H9 (cell line): ENCODE results near the gene EPOP. TPM values are rescaled to one million over a fixed set of nuclear protein-coding genes. Genes with fewer than 3 reads are reported as not detected.

Experiments
- DNase-seq: peaks from one replicate; pipeline ENCODE4 v3.0.0-alpha.2; 2017
- H2AFZ ChIP-seq: one replicate; pipeline ENCODE4 v1.6.1; 2013; ENCODE audit warnings: mild to moderate bottlenecking, low read length, control low read depth, moderate library complexity
- H2AK5ac ChIP-seq: 2 replicates; pipeline ENCODE4 v1.6.1; 2013; ENCODE audit warnings: low read length, control low read depth, mixed read lengths; ENCODE audit not compliant: insufficient read length
- H2BK120ac ChIP-seq: one replicate; pipeline ENCODE4 v1.6.1; 2013; ENCODE audit warnings: low read depth, mild to moderate bottlenecking, low read length, control low read depth, inconsistent platforms; ENCODE audit not compliant: poor library complexity, severe bottlenecking
- H2BK12ac ChIP-seq: 2 replicates; pipeline ENCODE4 v1.6.1; 2013; ENCODE audit warnings: low read length, control low read depth, mixed read lengths, low read depth; ENCODE audit not compliant: insufficient read length
- H2BK15ac ChIP-seq: 2 replicates; pipeline ENCODE4 v1.6.1; 2013; ENCODE audit warnings: low read depth, low read length, control low read depth
- H2BK20ac ChIP-seq: one replicate; pipeline ENCODE4 v1.6.1; 2013; ENCODE audit warnings: low read depth, mild to moderate bottlenecking, low read length, control low read depth, inconsistent platforms; ENCODE audit not compliant: poor library complexity, severe bottlenecking
- H2BK5ac ChIP-seq: 2 replicates; pipeline ENCODE4 v1.6.1; 2013; ENCODE audit warnings: low read length, control low read depth, mixed read lengths; ENCODE audit not compliant: insufficient read length
- H3K14ac ChIP-seq: 2 replicates; pipeline ENCODE4 v1.6.1; 2013; ENCODE audit warnings: low read length, control low read depth; ENCODE audit not compliant: insufficient read depth
- H3K18ac ChIP-seq: 2 replicates; pipeline ENCODE4 v1.6.1; 2013; ENCODE audit warnings: low read depth, mild to moderate bottlenecking, mixed read lengths, low read length, control low read depth; ENCODE audit not compliant: insufficient read length
- H3K23ac ChIP-seq: 2 replicates; pipeline ENCODE4 v1.6.1; 2013; ENCODE audit warnings: low read length, control low read depth, mixed read lengths, low read depth; ENCODE audit not compliant: insufficient read length
- H3K23me2 ChIP-seq: 2 replicates; pipeline ENCODE4 v1.6.1; 2013; ENCODE audit warnings: low read depth, mild to moderate bottlenecking, mixed read lengths, low read length, control low read depth; ENCODE audit not compliant: insufficient read length, poor library complexity, severe bottlenecking
- H3K27ac ChIP-seq: 2 replicates; pipeline ENCODE4 v1.5.1; 2013; ENCODE audit warnings: low read length, control low read depth, mixed read lengths, low read depth; ENCODE audit not compliant: insufficient read length
- H3K27me3 ChIP-seq: 2 replicates; pipeline ENCODE4 v1.6.1; 2013; ENCODE audit warnings: low read length, control low read depth, inconsistent platforms; ENCODE audit not compliant: insufficient read depth
- H3K4ac ChIP-seq: 2 replicates; pipeline ENCODE4 v1.6.1; 2013; ENCODE audit warnings: low read depth, mild to moderate bottlenecking, control low read depth, inconsistent platforms, low read length, moderate library complexity
- H3K4me1 ChIP-seq: 2 replicates; pipeline ENCODE4 v1.6.1; 2013; ENCODE audit warnings: low read length, control low read depth, inconsistent platforms; ENCODE audit not compliant: insufficient read depth
- H3K4me2 ChIP-seq: 2 replicates; pipeline ENCODE4 v1.6.1; 2013; ENCODE audit warnings: low read length, control low read depth, mixed read lengths; ENCODE audit not compliant: insufficient read length, insufficient read depth
- H3K56ac ChIP-seq: 2 replicates; pipeline ENCODE4 v1.6.1; 2013; ENCODE audit warnings: low read depth, mild to moderate bottlenecking, mixed read lengths, low read length, control low read depth; ENCODE audit not compliant: insufficient read length
- H3K79me1 ChIP-seq: 2 replicates; pipeline ENCODE4 v1.6.1; 2013; ENCODE audit warnings: low read depth, mild to moderate bottlenecking, moderate library complexity, low read length, control low read depth, inconsistent platforms; ENCODE audit not compliant: insufficient read depth, poor library complexity, severe bottlenecking
- H3K79me2 ChIP-seq: 2 replicates; pipeline ENCODE4 v1.6.1; 2013; ENCODE audit warnings: low read length, control low read depth, inconsistent platforms; ENCODE audit not compliant: insufficient read depth
- H3K9ac ChIP-seq: 2 replicates; pipeline ENCODE4 v1.6.1; 2013; ENCODE audit warnings: low read length, control low read depth, mixed read lengths; ENCODE audit not compliant: insufficient read length; ENCODE audit errors: extremely low read depth
- H3K9me3 ChIP-seq: one replicate; pipeline ENCODE4 v1.6.1; 2013; ENCODE audit warnings: low read depth, low read length, inconsistent platforms; ENCODE audit not compliant: control insufficient read depth
- H3T11ph ChIP-seq: one replicate; pipeline ENCODE4 v1.6.1; 2013; ENCODE audit warnings: mild to moderate bottlenecking, low read length, control low read depth, inconsistent platforms
- H4K20me1 ChIP-seq: one replicate; pipeline ENCODE4 v1.6.1; 2013; ENCODE audit not compliant: control insufficient read depth, insufficient read length, insufficient read depth
- H4K5ac ChIP-seq: 2 replicates; pipeline ENCODE4 v1.6.1; 2013; ENCODE audit warnings: low read depth, mild to moderate bottlenecking, mixed read lengths, low read length, control low read depth; ENCODE audit not compliant: insufficient read length
- H4K8ac ChIP-seq: replicated peaks from 2 replicates; pipeline ENCODE4 v1.6.1; 2013; ENCODE audit warnings: low read length, control low read depth, mixed read lengths, low read depth; ENCODE audit not compliant: insufficient read length
- H4K91ac ChIP-seq: 2 replicates; pipeline ENCODE4 v1.6.1; 2013; ENCODE audit warnings: low read depth, mild to moderate bottlenecking, moderate library complexity, mixed read lengths, low read length, control low read depth; ENCODE audit not compliant: insufficient read length
- H3K27ac Mint-ChIP-seq, 3 experiments: 2 replicates in 2 of 3; 3 replicates in 1 of 3; pipeline ENCODE4 v1.8.0; 2020 to 2021; ENCODE audit warnings: mixed read lengths in 3 of 3, mild to moderate bottlenecking in 1 of 3, moderate library complexity in 1 of 3
- H3K27me3 Mint-ChIP-seq: 2 replicates; pipeline ENCODE4 v1.8.0; 2021; ENCODE audit warnings: low read depth, mild to moderate bottlenecking, moderate library complexity, mixed read lengths
- H3K36me3 Mint-ChIP-seq, 3 experiments: 2 replicates in 2 of 3; 3 replicates in 1 of 3; pipeline ENCODE4 v1.8.0; 2020 to 2021; ENCODE audit warnings: low read depth in 3 of 3, mixed read lengths in 3 of 3; ENCODE audit not compliant: insufficient read depth in 1 of 3
- H3K4me1 Mint-ChIP-seq, 2 experiments: 2 replicates each; pipeline ENCODE4 v1.8.0; 2020; ENCODE audit warnings: mixed read lengths in 2 of 2
- H3K4me3 Mint-ChIP-seq, 2 experiments: 2 replicates in 1 of 2; 3 replicates in 1 of 2; pipeline ENCODE4 v1.8.0; 2020 to 2021; ENCODE audit warnings: mild to moderate bottlenecking in 2 of 2, mixed read lengths in 2 of 2, moderate library complexity in 1 of 2
- H3K9me3 Mint-ChIP-seq, 2 experiments: 2 replicates in 1 of 2; 3 replicates in 1 of 2; pipeline ENCODE4 v1.8.0; 2020; ENCODE audit warnings: mild to moderate bottlenecking in 2 of 2, mixed read lengths in 2 of 2, moderate library complexity in 1 of 2
- CTCF ChIP-seq: fragments of 200-600 bp; sonication (generic); conservative IDR thresholded peaks from 3 replicates; pipeline ENCODE4 v1.8.0; 2021; ENCODE audit warnings: antibody characterized with exemption, mild to moderate bottlenecking
- WGBS: extraction: QIAGEN DNeasy Blood & Tissue Kit; methylation state at CpG from one replicate; pipeline ENCODE4 v1.1.7; 2013; ENCODE audit warnings: missing lambda C conversion rate, low lambda C conversion rate, mixed read lengths; ENCODE audit not compliant: insufficient read length; ENCODE audit errors: extremely low coverage; 5-methylcytosine and 5-hydroxymethylcytosine counted together
- total RNA-seq: library from RNA; stranded (reverse); gene quantifications from 2 replicates; pipeline ENCODE4 v1.2.1, GENCODE V29; 2021

EPOP gene
- total RNA-seq, 1 experiment from 2014 or later, result 5.9 TPM

- Mint-ChIP-seq H3K4me3 (peak overlapping the region; percentile 64 to 82), H3K27ac (no peak overlapping the region), H3K36me3 (no peaks in the 10 kb centered on the region; a peak in 2 of 7 replicates), H3K4me1 (peaks cover 45 to 52% of the 10 kb centered on the region in 2 experiments), H3K9me3 (peaks cover 0 to 3% of the 10 kb centered on the region in 2 experiments; a peak in 3 of 5 replicates), H3K27me3 (peaks cover 91% of the 10 kb centered on the region)
- Histone ChIP-seq H3K27ac (no peak overlapping the region), H2BK12ac (no peak overlapping the region), H3K4me1 (peaks cover 5% of the 10 kb centered on the region; the same call in 1 of the 2 replicates), H2BK5ac (no peak overlapping the region), H3K4me2 (peak overlapping the region; percentile 63), H3K14ac (no peak overlapping the region; the same call in 1 of the 2 replicates), H3K18ac (peak overlapping the region; percentile 22), H4K8ac (no peak overlapping the region), H3T11ph (no peak overlapping the region), H3K23ac (no peak overlapping the region), H3K9ac (no peak overlapping the region), H2AFZ (no peak overlapping the region), H2BK120ac (no peak overlapping the region), H3K27me3 (peaks cover 67% of the 10 kb centered on the region), H3K9me3 (no peaks in the 10 kb centered on the region), H4K20me1 (no peaks in the 10 kb centered on the region), H2BK20ac (no peak overlapping the region), H4K91ac (no peak overlapping the region), H3K79me2 (no peaks in the 10 kb centered on the region), H3K79me1 (no peaks in the 10 kb centered on the region), H4K5ac (no peak overlapping the region), H3K56ac (no peak overlapping the region), H2BK15ac (no peak overlapping the region), H3K23me2 (peaks cover 25% of the 10 kb centered on the region), H3K4ac (no peak overlapping the region), H2AK5ac (no peak overlapping the region)
- DNase-seq, result peak; percentile 46
- no peak for TF ChIP-seq CTCF
- WGBS, result no CpG with 5 or more reads among the region's 55 CpGs
These were observed 28.4 kb upstream of the EPOP start for GRCh38 chr17:38702916-38703741.
